ENCODE measurements around the gene MEIS1.
A peak's percentile ranks its signal among the peaks of the same experiment; 100 is the strongest.

MEIS1 gene

GRCh38 chr2:66426244-66427111 is 8.4 kb upstream of the MEIS1 start:
- Histone ChIP-seq H3K4me1 (ENCODE audit: low read length) (peaks cover 9% of the 10 kb centered on the region), H2AFZ (ENCODE audit: low read depth, low read length) (no peak overlapping the region), H3K36me3 (replicated peaks; ENCODE audit: low read depth, low read length) (no peaks in the 10 kb centered on the region), H3K9ac (ENCODE audit: low read length) (no peak overlapping the region), H4K20me1 (ENCODE audit: insufficient read depth, low read length) (no peaks in the 10 kb centered on the region), H3K4me3 (ENCODE audit: low read length) (no peak overlapping the region), H3K27ac (ENCODE audit: low read length) (no peak overlapping the region), H3K4me2 (ENCODE audit: low read length) (no peak overlapping the region), H3K9me3 (ENCODE audit: insufficient read depth, low read length) (no peaks in the 10 kb centered on the region), H3K79me2 (ENCODE audit: low read length) (no peaks in the 10 kb centered on the region), H3K27me3 (ENCODE audit: low read depth, low read length) (no peaks in the 10 kb centered on the region)
- TF ChIP-seq EZH2phosphoT487 (IDR thresholded peaks at IDR 0.05; ENCODE audit: low read depth) (no peak), CTCF (IDR thresholded peaks at IDR 0.05; ENCODE audit: low read depth, low read length) (no peak)

GRCh38 chr2:66427300-66427699 is 7.6 kb upstream of the MEIS1 start:
- Histone ChIP-seq H3K36me3 (replicated peaks; ENCODE audit: low read depth, low read length) (no peaks in the 10 kb centered on the region), H3K4me1 (ENCODE audit: low read length) (peaks cover under 1% of the 10 kb centered on the region; the same call in 1 of the 2 replicates), H3K9ac (ENCODE audit: low read length) (no peak overlapping the region), H3K4me2 (ENCODE audit: low read length) (no peak overlapping the region), H4K20me1 (ENCODE audit: insufficient read depth, low read length) (no peaks in the 10 kb centered on the region), H3K27ac (ENCODE audit: low read length) (no peak overlapping the region), H3K27me3 (ENCODE audit: low read depth, low read length) (no peaks in the 10 kb centered on the region), H2AFZ (ENCODE audit: low read depth, low read length) (no peak overlapping the region), H3K4me3 (ENCODE audit: low read length) (no peak overlapping the region), H3K79me2 (ENCODE audit: low read length) (no peaks in the 10 kb centered on the region), H3K9me3 (ENCODE audit: insufficient read depth, low read length) (no peaks in the 10 kb centered on the region)
- no peak for TF ChIP-seq EZH2phosphoT487 (IDR thresholded peaks at IDR 0.05; ENCODE audit: low read depth)
- TF ChIP-seq CTCF (IDR thresholded peaks at IDR 0.05; ENCODE audit: low read depth, low read length) = no peak

- H3K4me2 ChIP-seq (ENCODE audit: low read length) = no peak overlapping the region
- no peak overlapping the region for H3K9ac ChIP-seq (ENCODE audit: low read length)
- H3K4me1 ChIP-seq (ENCODE audit: low read length) = no peaks in the 10 kb centered on the region
- H4K20me1 ChIP-seq (ENCODE audit: insufficient read depth, low read length) = no peaks in the 10 kb centered on the region
- no peaks in the 10 kb centered on the region for H3K27me3 ChIP-seq (ENCODE audit: low read depth, low read length)
- peak; percentile 83 for TF ChIP-seq CTCF (IDR thresholded peaks at IDR 0.05; ENCODE audit: low read depth, low read length)
- TF ChIP-seq EZH2phosphoT487 (IDR thresholded peaks at IDR 0.05; ENCODE audit: low read depth) = no peak
- no peak overlapping the region for H3K27ac ChIP-seq (ENCODE audit: low read length)
- no peak overlapping the region for H3K4me3 ChIP-seq (ENCODE audit: low read length)
- H3K9me3 ChIP-seq (ENCODE audit: insufficient read depth, low read length) = no peaks in the 10 kb centered on the region
- no peak overlapping the region for H2AFZ ChIP-seq (ENCODE audit: low read depth, low read length)
- no peaks in the 10 kb centered on the region for H3K79me2 ChIP-seq (ENCODE audit: low read length)
- H3K36me3 ChIP-seq (replicated peaks; ENCODE audit: low read depth, low read length) = no peaks in the 10 kb centered on the region
Measured at GRCh38 chr2:66428986-66429612, 5.8 kb upstream of the MEIS1 start.

GRCh38 chr2:66429693-66430504 is 5.0 kb upstream of the MEIS1 start:
- no peaks in the 10 kb centered on the region for H3K79me2 ChIP-seq (ENCODE audit: low read length)

More at GRCh38 chr2:66429693-66430504, 5.0 kb upstream of the MEIS1 start:
- no peak overlapping the region for H3K4me2 ChIP-seq (ENCODE audit: low read length)
- H4K20me1 ChIP-seq (ENCODE audit: insufficient read depth, low read length) = no peaks in the 10 kb centered on the region
- no peak overlapping the region for H2AFZ ChIP-seq (ENCODE audit: low read depth, low read length)
- no peak overlapping the region for H3K4me3 ChIP-seq (ENCODE audit: low read length)
- H3K36me3 ChIP-seq (replicated peaks; ENCODE audit: low read depth, low read length) = no peaks in the 10 kb centered on the region
- no peak overlapping the region for H3K27ac ChIP-seq (ENCODE audit: low read length)
- no peak overlapping the region for H3K9ac ChIP-seq (ENCODE audit: low read length)
- no peaks in the 10 kb centered on the region for H3K9me3 ChIP-seq (ENCODE audit: insufficient read depth, low read length)
- H3K27me3 ChIP-seq (ENCODE audit: low read depth, low read length) = no peaks in the 10 kb centered on the region
- no peaks in the 10 kb centered on the region for H3K4me1 ChIP-seq (ENCODE audit: low read length)
- TF ChIP-seq CTCF (IDR thresholded peaks at IDR 0.05; ENCODE audit: low read depth, low read length) (no peak), EZH2phosphoT487 (IDR thresholded peaks at IDR 0.05; ENCODE audit: low read depth) (no peak)

Data from OCI-LY3 (cell line).